ENCODE data around the gene FOXP4. TPM values are rescaled to one million over a fixed set of nuclear protein-coding genes. Genes with fewer than 3 reads are reported as not detected.

Gene FOXP4, protein sequence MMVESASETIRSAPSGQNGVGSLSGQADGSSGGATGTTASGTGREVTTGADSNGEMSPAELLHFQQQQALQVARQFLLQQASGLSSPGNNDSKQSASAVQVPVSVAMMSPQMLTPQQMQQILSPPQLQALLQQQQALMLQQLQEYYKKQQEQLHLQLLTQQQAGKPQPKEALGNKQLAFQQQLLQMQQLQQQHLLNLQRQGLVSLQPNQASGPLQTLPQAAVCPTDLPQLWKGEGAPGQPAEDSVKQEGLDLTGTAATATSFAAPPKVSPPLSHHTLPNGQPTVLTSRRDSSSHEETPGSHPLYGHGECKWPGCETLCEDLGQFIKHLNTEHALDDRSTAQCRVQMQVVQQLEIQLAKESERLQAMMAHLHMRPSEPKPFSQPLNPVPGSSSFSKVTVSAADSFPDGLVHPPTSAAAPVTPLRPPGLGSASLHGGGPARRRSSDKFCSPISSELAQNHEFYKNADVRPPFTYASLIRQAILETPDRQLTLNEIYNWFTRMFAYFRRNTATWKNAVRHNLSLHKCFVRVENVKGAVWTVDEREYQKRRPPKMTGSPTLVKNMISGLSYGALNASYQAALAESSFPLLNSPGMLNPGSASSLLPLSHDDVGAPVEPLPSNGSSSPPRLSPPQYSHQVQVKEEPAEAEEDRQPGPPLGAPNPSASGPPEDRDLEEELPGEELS
- 2.9 and 3.3 TPM in 2 replicates for total RNA-seq

DNA sequence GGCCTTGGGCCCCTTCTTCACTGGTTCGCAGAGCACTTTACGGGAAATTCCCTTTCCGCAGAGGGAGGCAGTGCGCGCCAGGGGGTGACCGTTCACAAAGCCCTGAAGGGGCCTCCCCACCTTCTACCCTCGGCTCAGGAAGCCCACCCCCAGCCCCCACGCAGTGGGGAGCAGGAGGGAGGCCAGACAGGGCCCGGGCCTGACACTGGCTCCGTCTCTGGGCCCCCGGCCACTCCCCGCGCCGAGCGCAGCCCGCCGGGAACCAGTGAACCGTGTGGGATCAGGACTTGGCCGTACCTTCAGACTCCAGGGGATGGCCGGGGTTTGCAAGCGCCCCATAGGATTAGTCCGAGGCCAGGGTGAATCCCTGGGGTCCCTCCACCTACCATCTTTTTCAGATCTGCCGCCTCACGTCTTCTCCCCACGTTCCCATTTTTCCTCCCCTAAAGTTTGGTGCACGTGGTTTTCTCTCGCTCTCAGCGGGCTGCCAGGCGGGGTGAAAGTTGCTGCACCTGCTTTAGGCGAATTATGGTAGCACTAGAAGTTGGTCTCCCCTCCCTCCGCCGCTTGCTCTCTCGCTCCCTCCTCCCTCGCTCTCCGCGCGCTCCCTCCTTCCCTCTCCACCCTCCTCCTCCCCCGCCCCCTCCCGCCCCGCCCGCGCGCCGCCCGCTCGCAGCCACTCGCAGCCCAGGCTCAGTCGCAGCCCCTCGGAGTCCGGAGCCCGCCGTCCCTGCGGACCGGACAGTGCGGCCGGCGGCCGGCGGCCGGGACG lies at the start of gene FOXP4:
Gene FOXP4, plus strand, starts transcription at position 679 of the 772 bp plus-strand sequence. CDS start 19,380 bp downstream, outside the sequence.
- Histone ChIP-seq H3K4me3 (ENCODE audit: insufficient read depth, low read length) (peak within 1 kb of the TSS; percentile 81), H3K4me2 (ENCODE audit: insufficient read depth, low read length) (peak within 1 kb of the TSS; percentile 95), H3K27me3 (ENCODE audit: insufficient read depth, low read length) (peaks cover 9% of the 10 kb centered on the region), H4K20me1 (ENCODE audit: insufficient read depth, low read length) (peaks cover 30% of the 10 kb centered on the region), H3K79me2 (ENCODE audit: insufficient read depth, low read length) (peaks cover 16% of the 10 kb centered on the region), H3K27ac (ENCODE audit: low read depth, low read length) (no peak within 1 kb of the TSS), H3K9me3 (ENCODE audit: low read depth, low read length) (no peaks in the 10 kb centered on the region), H3K4me1 (ENCODE audit: insufficient read depth, low read length) (peaks cover 16% of the 10 kb centered on the region), H3K36me3 (ENCODE audit: insufficient read depth, low read length) (no peaks in the 10 kb centered on the region), H2AFZ (ENCODE audit: low read length) (peak within 1 kb of the TSS; percentile 95)
- TF ChIP-seq, protein P1, sequence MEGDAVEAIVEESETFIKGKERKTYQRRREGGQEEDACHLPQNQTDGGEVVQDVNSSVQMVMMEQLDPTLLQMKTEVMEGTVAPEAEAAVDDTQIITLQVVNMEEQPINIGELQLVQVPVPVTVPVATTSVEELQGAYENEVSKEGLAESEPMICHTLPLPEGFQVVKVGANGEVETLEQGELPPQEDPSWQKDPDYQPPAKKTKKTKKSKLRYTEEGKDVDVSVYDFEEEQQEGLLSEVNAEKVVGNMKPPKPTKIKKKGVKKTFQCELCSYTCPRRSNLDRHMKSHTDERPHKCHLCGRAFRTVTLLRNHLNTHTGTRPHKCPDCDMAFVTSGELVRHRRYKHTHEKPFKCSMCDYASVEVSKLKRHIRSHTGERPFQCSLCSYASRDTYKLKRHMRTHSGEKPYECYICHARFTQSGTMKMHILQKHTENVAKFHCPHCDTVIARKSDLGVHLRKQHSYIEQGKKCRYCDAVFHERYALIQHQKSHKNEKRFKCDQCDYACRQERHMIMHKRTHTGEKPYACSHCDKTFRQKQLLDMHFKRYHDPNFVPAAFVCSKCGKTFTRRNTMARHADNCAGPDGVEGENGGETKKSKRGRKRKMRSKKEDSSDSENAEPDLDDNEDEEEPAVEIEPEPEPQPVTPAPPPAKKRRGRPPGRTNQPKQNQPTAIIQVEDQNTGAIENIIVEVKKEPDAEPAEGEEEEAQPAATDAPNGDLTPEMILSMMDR (IDR thresholded peaks at IDR 0.05; ENCODE audit: extremely low read depth, low read depth, low read length) = no peak
- peak; percentile 99 for DNase-seq (ENCODE audit: insufficient read length, low spot score, missing footprints)

DNA sequence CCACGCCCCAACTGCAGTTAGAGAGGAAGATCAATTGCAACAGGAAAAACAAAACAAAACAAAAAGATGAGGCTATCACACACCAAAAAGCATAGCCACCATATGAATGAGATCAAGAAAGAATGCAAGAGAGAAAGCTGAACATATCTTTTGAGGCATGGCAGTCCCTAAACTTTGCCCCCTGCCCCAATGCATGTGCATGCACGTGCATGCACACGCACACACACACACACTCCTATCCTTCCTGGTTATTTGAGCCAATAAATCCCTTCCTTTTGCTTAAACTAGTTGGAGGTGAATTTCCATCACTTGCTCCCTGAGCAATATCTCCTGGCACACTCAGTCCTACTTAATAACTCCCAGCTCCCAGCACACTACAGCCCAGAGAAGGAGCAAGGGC lies 48.6 kb upstream of the FOXP4 start:
- Histone ChIP-seq H3K79me2 (ENCODE audit: insufficient read depth, low read length) (no peaks in the 10 kb centered on the region), H3K36me3 (ENCODE audit: insufficient read depth, low read length) (no peaks in the 10 kb centered on the region), H3K9me3 (ENCODE audit: low read depth, low read length) (no peaks in the 10 kb centered on the region), H2AFZ (ENCODE audit: low read length) (no peak overlapping the region), H3K4me3 (ENCODE audit: insufficient read depth, low read length) (no peak overlapping the region), H3K4me1 (ENCODE audit: insufficient read depth, low read length) (no peaks in the 10 kb centered on the region), H3K4me2 (ENCODE audit: insufficient read depth, low read length) (no peak overlapping the region), H3K27me3 (ENCODE audit: insufficient read depth, low read length) (peaks cover 13% of the 10 kb centered on the region), H3K27ac (ENCODE audit: low read depth, low read length) (no peak overlapping the region), H4K20me1 (ENCODE audit: insufficient read depth, low read length) (no peaks in the 10 kb centered on the region)
- TF ChIP-seq, protein P1 (IDR thresholded peaks at IDR 0.05; ENCODE audit: extremely low read depth, low read depth, low read length) = no peak
- DNase-seq (ENCODE audit: insufficient read length, low spot score, missing footprints) = no peak

DNA sequence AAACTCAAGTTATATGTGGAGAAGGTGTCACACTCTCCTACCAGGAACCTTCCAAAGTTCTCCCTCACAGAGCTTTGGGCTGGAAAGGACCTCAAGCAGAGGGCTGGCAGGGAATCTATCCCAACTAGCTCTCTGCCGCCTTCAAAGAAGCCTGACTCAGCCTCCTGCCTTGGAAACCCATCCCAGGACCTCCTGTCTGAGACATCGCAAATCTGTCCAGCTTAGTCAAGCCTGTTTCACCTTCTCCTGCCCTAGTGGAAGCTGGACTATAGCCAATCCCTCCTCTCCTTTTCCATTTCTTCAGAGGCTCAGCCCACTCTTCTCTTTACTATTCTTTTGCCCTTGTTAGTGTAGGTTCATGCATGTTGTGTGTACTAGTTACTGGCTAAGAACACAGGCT lies 48.2 kb upstream of the FOXP4 start:
- Histone ChIP-seq H3K9me3 (ENCODE audit: low read depth, low read length) (no peaks in the 10 kb centered on the region), H3K36me3 (ENCODE audit: insufficient read depth, low read length) (no peaks in the 10 kb centered on the region), H3K27ac (ENCODE audit: low read depth, low read length) (no peak overlapping the region), H2AFZ (ENCODE audit: low read length) (no peak overlapping the region), H3K27me3 (ENCODE audit: insufficient read depth, low read length) (peaks cover 13% of the 10 kb centered on the region), H3K4me3 (ENCODE audit: insufficient read depth, low read length) (no peak overlapping the region), H4K20me1 (ENCODE audit: insufficient read depth, low read length) (no peaks in the 10 kb centered on the region), H3K4me1 (ENCODE audit: insufficient read depth, low read length) (no peaks in the 10 kb centered on the region), H3K4me2 (ENCODE audit: insufficient read depth, low read length) (no peak overlapping the region), H3K79me2 (ENCODE audit: insufficient read depth, low read length) (no peaks in the 10 kb centered on the region)
- DNase-seq (ENCODE audit: insufficient read length, low spot score, missing footprints) = peak; percentile 84
- TF ChIP-seq, protein P1 (IDR thresholded peaks at IDR 0.05; ENCODE audit: extremely low read depth, low read depth, low read length) = no peak
